Renal cortex interstitium (tissue), 11 donors: ENCODE data around the gene SCAMP1. TPM values are rescaled to one million over a fixed set of nuclear protein-coding genes. Genes with fewer than 3 reads are reported as not detected.

Experiments used
- DNase-seq, 11 donors: peaks; one replicate each; pipeline ENCODE4 v3.0.0-alpha.2; 2013; ENCODE audit warnings: low read depth in 9 of 11, low spot score in 4 of 11; ENCODE audit errors: extremely low read depth in 1 of 11
- polyA plus RNA-seq, 3 donors: library from polyadenylated mRNA; unstranded; fragments of 120-200 nt; gene quantifications; one replicate each; pipeline ENCODE4 v1.2.1, GENCODE V29; 2013; ENCODE audit not compliant: insufficient read length in 3 of 3

Gene SCAMP1
- polyA plus RNA-seq, 3 donors = 46.5 to 60.8 (median 51.4) TPM

GRCh38 chr5:78503958-78504653 lies 143.7 kb downstream of the SCAMP1 start:
- DNase-seq = no peak

- peak in 7 of 11 donors; percentile 56 to 82 (median 72) for DNase-seq
Measured at GRCh38 chr5:78504704-78505677, 144.6 kb downstream of the SCAMP1 start.

- DNase-seq = no peak
Measured at GRCh38 chr5:78505860-78506259, 145.4 kb downstream of the SCAMP1 start.

DNA sequence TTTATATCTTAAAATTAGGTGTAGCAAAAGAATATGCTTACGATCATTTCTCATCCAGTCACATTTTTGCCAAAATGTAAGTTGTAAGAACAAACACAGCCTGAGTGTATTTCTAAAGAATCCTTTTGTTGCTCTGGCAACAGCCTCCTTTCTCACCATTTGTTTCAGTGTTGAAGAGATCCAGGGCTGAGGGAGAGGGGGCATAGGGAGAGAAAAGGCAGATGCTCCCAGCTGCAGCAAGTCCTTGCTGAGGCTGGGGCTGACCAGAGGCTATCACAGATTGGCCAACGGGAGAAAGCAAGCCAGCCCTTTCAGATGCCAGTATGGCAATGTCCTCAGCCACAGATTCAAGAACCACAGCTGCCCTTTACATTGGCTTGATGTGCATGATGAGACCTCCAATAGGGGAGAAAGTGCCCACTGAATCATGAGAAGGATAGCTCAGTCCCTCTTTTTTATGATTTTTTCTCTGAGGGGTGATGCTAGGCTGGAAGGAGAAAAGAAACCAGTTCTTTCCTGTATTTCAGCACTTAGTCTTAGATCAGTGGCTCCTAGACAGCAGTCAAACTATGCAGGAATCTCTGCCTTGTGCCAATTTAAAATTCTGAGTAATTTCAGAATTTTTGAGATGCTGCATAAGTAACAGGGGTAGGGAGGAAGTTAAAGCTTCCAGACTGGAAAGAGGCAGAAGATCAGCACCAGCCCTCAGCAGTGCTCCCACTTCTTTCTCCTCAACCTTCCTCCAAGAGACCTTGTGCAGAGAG lies 146.0 kb downstream of the SCAMP1 start:
- DNase-seq = no peak

DNA sequence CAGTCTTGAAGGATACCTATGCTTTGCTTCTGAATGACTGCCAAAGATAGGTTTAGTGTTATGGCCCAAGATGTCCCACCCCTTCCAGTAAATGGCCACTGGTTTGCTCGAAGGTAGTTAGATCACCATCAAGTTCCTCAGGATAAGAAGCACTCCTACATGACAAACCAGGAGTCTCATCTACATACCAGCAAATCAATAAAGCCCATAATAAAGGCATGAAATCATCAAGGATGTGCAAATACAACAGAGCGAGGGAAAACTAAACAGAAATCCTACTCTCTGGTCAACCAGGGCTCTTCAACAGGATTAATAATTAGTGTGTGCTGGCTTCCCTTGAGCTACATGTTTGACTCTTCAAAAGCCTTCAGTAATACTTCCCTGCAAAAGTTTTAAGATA lies 147.1 kb downstream of the SCAMP1 start:
- DNase-seq = no peak

DNA sequence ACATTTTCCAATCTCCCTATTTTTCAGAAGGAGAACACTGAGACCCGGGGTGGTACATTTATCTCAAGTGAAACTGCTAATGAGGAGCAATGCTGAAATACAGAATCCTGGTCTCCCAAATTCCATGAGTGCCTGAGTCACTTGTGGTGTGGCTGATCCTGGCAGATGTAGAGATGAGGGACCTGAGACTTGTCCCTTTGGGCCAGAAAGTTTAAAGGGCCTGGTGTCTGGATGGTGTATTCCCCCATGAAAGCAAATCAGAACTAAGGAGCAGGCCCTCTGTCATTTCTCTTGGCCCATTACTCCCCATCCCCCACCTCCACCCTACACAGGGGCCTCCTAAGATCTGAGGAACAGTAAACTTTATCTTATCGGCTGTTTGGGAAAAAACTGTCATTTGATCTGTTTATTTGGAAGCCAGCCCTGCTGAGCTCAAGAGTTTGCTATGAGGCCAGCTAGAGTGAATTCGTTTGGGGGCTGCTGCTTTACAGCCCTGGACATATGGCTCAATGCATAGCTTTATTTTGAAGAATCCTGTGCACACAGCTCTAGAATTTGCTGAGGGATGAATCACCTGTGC lies 147.9 kb downstream of the SCAMP1 start:
- DNase-seq = peak in 4 of 11 donors; percentile 33 to 55 (median 46)

DNA sequence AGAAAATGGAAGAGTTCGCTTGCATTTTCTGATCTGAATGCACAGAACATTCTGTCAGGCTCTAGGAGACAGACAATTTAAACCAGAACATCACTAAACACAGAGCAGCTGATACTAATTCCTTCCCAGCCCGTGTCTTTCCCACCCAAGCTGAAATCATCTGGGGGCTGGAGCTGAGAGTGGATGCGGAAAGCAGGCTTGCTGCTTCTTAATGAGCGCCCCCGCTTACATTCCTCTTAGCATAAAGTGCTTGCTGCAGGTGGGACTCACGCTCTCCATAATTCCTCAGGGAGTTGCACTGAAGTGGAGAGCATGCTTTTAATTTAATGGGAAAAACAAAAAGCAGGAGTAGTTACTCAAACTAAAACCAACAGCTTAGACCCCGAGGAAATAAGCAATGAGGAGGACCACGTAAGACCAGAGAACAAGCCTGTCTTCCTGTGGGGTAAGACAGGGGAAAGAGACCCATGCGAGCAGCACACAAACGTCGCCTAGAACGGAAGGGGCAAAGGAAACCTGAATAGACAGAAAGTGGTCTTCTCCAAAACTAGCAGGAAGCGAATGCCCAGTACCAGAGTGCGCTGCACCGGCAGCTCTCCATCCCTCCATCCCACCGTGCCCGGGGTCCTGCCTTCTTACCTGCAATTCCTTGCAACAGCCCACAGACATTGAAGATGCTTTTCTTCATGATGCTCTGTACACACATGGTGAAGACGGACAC lies 148.9 kb downstream of the SCAMP1 start:
- DNase-seq = no peak

DNA sequence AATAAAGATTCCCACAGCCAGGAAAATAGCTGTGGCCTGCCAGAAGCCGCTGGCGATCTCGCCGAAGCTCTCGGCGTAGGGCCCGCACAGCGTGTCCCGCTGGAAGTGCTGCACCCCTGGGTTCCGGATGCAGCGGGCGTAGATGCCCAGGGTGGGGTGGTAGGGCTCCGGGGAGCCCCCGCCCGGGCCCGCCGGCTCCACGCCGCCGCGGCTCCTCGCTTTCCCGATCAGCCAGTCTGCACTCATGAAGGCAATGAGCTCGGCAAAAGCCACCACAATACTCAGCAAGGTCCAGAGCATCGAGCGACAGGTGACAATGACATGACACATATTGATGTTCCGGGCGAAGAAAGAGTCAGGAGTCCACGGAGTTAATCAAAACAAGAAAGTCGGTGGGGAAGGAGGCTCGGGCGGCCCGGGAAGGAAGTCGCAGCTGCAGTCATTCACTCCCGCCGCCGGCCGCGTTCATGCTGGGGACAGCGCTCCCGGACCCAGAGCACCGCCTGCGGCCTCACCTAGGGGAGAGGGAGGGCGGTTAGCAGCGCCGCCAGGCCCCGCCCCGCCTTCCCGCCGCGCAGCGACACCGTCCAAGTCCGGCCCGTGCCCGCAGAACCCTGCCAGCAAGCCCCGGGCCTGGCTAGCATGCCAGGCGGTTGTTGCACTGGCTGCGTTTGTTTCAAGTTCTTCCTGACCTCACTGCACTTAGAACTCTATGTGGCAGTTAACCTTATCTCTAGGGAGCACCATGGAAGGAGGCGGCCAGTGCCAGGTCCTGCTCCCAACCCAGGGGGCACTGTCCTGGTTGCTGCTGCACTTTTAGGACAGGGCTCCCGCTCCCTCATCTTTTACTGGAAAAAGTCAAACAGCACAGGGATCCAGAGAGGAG lies 149.7 kb downstream of the SCAMP1 start:
- peak in 1 of 11 donors; percentile 45 for DNase-seq

- DNase-seq = no peak
Measured at GRCh38 chr5:78511121-78511906, 150.9 kb downstream of the SCAMP1 start.

DNA sequence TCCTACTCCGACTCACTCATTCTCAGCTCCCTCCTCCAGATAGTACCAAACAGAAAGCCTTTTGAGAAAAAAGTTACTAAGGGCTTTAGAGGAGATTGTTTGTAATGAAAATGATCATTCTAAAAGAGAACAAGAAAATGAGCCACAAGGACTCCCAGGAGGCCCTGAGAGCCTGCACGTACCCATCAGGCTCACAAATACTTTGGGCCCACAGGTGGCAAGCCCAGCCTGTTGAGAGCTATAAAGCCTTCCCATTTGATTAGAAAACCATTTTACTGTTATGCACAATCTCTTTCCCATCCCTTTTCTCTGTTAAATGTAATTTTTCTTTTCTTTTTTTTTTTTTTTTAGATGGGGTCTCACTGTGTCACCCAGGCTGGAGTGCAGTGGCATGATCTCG lies 152.0 kb downstream of the SCAMP1 start:
- no peak for DNase-seq

- DNase-seq = no peak
Measured at GRCh38 chr5:78513441-78513840, 153.0 kb downstream of the SCAMP1 start.

- no peak for DNase-seq
Measured at GRCh38 chr5:78514427-78515330, 154.3 kb downstream of the SCAMP1 start.

DNA sequence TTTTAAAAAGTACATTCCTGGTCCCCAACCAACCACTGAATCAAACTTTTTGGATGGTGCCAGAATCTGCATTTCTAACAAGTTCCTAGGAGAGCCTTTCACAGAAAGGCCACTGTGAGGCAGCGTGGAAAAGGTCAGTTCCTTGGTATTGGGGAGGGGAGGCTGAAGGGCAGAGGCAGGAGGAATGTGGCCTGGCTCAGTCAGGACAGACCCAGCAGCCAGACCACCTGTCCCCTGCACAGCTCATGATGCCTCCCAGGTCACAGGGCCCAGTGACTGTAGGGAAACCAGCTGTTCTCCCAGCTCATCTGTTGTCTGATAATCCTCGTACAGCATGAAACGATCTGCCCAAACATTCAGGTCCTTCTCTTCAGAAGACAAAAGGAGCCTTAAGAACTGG lies 155.3 kb downstream of the SCAMP1 start:
- DNase-seq = no peak

- peak in 1 of 11 donors; percentile 64 for DNase-seq
Measured at GRCh38 chr5:78518365-78519197, 158.2 kb downstream of the SCAMP1 start.
